Stimulated activated CD4-positive, alpha-beta T cell treated with anti-CD3 and anti-CD28 coated beads, Interleukin-2, amount 100 ng/mL, for 4 hours (primary cell): ENCODE results near the gene AQP12B.
"Not testable (repeated sequence)": the region's sequence is repeated elsewhere in the genome, so short reads cannot be mapped to it uniquely, and the experiment has no call there.

Experiments
- DNase-seq: peaks from one replicate; pipeline ENCODE4 v3.0.0-alpha.2; 2020; ENCODE audit warnings: low read depth

The AQP12B gene

GRCh38 chr2:240682431-240683224, at the start of gene AQP12B:
Gene AQP12B, minus strand, starts transcription at chr2:240682885. Its CDS starts 48 bp downstream, at chr2:240682837.
- DNase-seq, result not testable (repeated sequence)

DNA sequence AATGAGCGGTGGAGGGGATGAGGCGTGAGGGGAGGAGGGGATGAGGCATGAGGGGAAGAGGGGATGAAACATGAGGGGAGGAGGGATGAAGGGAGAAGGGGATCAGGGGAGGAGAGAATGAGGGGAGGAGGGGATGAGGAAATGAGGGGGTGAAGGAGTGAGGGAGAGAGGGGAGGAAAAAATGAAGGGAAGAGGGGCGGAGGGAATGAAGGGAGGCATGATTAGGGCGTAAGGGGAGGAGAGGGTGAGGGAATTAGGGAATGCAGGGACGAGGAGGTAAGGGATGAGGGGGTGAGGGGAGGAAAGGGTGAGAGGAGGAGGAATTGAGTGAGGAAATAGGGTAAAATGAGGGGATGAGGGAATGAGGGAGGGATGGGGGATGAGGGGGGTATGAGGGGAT, 49.5 kb upstream of the AQP12B start:
- no peak for DNase-seq

DNA sequence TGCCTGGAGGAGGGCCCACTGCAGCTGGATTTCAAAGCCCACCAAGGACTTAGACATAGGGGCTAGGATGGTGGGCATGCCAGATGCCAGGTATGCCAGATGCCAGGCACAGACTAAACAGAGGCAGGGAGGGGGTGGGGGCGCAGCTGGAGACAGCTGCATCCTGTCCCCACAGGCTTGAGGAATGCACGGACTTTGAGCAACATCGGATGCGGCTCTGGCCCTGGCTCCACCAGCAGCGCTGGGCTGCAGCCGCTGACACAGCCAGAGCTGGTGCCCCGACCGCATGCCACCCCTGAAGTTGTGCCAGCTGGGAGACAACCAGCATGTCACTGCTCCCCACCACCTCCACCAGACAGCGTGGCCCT, 48.5 kb upstream of the AQP12B start:
- no peak for DNase-seq

DNA sequence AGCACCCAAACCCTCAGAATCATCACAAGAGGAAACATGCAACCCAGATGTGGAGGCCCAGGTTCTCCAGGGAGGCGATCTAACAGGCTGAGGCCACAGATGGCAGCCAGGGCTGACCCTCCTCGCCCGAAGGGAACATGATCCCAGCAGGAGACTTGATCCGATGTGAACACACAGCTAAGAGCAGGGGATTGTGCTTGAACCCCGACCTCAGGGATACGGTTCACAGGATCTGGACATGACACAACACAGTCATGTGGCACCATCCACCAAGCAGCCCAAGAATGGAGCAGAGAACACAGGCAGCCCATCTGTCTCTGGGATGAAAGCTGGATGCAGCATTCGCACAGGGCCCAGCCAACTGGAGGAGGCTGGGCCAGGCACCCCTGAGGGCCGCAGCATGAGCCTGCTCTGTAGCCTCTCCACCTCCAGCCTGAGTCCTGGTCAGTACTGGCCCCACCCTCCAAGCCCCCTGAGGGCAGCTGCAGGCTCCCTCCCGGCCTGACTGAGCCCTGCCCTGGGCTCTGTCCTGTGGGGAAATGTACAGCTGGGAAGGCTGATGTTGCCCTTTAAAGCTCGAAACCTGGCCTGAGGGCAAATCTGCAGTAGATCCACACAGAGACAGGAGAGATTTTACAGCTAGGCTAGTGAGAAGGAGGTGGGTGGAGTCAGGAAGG, 48.0 kb upstream of the AQP12B start:
- DNase-seq, result no peak

- DNase-seq, result no peak
These were observed 46.1 kb upstream of the AQP12B start for GRCh38 chr2:240728827-240729226.

DNA sequence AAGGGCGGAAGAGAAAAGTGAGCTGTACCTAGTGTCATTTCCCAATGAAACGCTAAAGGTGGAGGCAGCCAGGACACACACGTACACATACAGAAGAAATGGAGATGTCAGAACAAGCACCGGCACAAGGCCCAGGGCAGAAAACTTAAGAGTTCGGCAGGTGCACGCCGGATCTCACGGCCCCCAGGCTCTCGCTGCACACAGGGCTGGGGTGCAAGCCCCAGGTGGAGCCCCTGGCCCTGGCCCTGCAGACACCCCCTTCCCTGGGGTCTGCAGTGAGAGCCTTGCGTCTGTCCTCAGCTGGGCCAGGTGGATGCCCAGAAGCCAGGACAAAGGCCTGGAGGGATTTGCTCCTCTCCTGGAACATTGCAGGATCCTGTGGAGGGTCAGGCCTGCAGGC, 45.7 kb upstream of the AQP12B start:
- DNase-seq, result no peak

DNA sequence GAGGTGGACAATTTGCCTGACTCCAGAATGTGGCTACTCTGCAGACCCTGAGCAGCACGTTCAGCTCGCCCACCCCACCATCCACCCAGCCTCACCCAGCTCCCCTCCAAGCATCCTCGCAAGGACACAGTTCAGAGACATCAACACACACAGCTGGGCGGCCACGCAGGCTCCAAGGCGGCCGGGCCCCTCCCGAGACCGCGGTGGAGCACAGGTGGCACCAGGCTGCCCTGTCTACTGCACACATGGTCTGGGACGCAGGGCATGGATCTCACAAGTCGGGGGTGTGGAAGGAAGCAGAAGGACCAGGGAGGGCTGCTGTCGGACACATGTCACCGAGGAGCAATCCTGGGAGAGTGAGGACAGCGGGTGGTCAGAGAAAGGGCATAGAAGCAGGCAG, 45.2 kb upstream of the AQP12B start:
- DNase-seq, result no peak

GRCh38 chr2:240727439-240727838, 44.8 kb upstream of the AQP12B start:
- DNase-seq, result no peak

GRCh38 chr2:240726876-240727275, 44.2 kb upstream of the AQP12B start:
- DNase-seq, result no peak

DNA sequence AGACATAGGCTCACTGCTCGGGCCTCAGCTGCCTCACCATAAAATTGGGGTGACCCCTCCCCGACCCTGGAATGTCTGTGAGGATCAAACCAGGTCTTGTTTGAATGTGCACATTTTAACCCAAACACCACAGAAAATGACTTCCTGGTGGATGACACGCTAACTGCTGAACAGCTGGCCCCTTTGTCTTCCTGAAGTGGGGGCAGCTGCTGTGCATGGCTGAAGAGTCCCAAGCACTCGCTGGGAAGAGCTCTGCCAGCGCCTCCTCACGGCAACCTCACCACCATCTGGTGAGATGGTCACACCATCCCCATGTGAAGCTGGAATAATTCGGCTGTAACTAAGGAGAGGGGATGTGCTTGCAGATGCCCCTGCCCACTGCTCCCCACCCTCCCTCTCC, 43.0 kb upstream of the AQP12B start:
- no peak for DNase-seq

DNA sequence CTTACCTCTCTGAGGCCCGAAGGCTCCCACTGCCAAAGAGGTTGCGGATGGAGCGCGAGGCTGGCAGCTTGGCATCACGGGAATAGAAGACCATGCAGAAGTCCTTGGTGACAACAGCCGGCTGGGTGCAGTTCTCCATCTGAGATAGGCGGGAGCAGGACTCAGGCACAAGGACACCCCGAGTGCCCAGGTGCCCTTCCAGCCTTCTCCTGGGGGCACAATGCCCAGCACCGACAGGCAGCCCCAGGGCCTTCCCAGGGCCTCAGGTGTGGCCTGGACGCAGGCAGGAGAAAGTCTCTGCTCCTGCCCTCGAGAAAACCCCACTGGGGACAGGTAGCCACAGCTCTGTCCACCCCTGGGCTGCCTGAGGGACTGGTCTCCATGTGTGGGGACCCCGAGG, 42.6 kb upstream of the AQP12B start:
- DNase-seq, result no peak

DNA sequence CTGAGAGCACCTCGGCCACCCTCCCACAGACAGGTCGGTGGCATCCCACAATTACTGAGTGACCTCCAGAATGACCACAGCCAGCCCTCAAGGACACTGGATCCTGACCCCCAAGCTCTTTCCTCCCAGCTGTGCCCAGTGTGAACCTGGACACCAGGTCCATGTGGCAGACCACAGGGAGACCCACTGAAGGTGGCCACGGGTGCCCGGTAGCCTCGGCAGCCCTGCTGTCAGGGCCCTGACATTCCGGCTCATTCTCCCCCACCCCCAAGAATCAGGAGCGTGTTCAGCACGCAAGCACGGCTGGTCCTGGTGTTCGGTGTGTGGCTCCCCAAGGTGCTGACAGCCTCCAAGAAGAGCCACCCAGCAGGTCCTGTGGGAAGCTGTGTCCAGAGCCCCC, 41.7 kb upstream of the AQP12B start:
- no peak for DNase-seq

DNA sequence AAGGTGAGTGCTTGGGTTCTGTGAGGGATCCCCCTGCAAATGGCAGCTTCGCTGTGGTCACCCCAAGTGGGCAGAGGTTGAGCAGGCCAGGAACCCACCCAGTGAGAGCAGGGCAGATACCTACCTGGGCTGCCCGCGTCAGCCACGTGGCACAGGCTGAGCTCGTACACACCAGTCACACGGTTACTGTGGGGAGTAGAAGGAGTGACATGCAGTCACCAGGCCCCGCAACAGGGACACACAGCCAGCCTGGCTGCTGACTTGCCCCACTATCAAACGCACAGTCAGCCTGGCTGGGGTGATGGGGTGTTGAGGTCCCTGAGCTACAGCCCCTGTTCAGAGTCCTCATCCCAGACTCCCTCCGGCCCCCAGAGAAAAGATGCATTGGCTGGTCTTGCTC, 41.2 kb upstream of the AQP12B start:
- no peak for DNase-seq

GRCh38 chr2:240722796-240723735, 40.4 kb upstream of the AQP12B start:
- DNase-seq, result no peak

DNA sequence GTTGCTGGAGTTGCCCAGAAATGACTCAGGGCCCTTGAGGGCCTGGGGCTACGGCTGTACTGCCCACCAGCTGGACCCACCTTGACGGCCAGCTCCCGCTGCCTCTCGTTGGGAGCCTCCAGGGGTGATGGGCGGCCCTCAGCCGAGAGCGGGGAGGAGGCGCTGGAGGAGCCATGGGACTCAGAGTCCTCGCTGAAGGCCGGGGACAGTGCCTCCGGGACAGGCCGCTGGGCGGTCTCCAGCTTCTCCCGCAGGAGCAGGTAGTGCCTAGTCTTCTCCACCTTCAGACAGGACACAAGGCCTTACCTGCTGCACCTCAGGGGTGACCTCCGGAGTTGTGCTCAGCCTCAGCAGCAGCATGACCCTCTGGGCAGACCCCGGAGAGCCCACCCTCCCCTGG, 39.7 kb upstream of the AQP12B start:
- no peak for DNase-seq

GRCh38 chr2:240721596-240722180, 39.0 kb upstream of the AQP12B start:
- DNase-seq, result no peak

- DNase-seq, result no peak
These were observed 38.3 kb upstream of the AQP12B start for GRCh38 chr2:240720686-240721595.

DNA sequence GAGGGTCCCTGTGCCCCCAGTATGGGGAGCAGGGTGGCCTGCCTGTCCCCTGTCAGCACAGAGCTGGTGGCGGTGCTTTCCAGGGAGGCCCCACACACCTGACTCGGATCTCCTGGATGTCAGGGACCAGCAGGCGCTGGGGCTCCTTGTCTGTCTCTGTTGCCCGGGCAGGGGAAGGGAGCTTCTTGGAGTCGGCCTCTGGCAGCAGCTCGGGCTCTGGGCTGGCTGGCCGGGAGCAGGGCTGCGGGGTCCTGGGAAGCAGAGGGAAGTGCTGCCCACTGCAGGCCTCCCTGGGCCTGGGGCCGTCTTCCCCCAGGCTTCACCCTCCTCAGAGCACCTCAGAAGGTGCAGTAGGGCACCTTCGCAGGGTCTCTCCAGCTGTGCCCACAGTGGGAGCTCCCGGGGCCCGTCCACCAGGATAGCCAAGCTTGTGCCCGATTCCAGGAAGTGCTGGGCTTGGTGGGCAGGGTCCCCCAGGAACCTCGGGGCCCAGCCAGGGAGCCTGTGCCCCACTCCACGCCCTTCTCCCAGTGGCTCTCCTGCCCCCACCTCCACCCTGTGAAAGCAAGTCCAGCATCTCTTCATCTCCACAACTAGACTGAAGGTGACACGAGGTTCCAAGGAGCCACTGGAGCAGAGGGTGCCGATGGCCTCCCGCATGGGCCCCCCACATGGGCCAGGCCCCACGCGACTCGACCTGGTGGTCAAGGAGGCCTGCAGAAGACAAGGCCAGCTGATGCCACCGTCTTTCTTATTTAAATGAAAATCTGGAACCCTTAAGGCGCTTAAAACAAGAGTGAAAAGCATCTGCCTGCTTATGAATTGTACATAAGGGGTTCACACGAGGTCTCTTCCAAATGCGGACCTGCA, 37.2 kb upstream of the AQP12B start:
- no peak for DNase-seq

DNA sequence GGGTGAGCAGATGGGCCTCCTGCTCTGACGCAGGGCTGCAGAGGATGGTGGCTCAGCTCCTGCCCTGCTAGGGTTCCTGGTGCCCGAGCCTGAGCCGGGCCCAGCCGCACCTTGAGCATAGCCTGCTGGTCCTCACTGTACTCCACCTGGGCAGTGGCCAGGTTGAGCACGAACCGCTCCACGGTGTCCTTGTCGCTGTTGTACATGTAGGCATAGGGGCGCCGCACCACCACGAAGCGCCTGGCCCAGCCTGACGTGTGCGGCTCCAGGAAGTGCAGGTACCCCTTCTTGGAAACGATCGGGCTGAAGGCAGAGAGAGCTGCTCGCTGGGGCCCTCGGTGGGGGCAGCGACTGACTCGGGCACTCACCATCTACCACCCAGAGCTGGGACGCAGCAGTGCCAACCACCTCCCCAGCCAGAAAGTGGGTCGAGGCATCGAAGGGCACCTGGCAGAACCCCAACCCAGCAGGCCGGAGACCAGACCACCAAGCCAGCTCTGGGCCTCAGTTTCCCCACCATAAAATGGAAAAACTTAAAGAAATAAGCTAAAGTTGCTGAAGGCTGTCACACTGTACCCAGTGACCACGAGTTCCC, 36.3 kb upstream of the AQP12B start:
- no peak for DNase-seq
